Ramos (cell line): ENCODE results near the gene GCNT1.
"Not testable (repeated sequence)": the region's sequence is repeated elsewhere in the genome, so short reads cannot be mapped to it uniquely, and the experiment has no call there.

Source experiments
- in situ Hi-C: fragments of 300-500 bp; cut with MboI; formaldehyde crosslinking; loops from one replicate; pipeline ENCODE4 v1.14.3; 2022; ENCODE audit warnings: low sequenced_read_pairs; ENCODE audit not compliant: unreplicated experiment

The GCNT1 gene

DNA sequence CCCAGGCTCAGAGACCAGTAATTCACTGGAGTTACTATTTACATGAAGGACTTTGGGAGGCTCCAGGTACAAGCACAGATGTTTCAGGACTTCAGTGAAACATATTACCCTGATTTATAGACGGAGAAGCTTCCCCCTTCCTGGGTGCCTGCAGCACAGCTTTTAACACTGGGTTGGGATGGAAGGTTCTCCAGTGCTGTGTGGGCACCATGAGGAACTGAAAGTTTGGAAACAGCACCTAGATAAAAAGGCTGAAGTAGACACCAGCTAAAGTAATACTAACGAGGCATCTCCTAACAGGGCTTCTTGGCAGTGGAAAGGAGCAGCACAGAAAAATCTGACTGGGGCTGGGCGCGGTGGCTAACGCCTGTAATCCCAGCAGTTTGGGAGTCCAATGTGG lies 70.7 kb downstream of the GCNT1 start:
- in situ Hi-C loops: no loop called here

DNA sequence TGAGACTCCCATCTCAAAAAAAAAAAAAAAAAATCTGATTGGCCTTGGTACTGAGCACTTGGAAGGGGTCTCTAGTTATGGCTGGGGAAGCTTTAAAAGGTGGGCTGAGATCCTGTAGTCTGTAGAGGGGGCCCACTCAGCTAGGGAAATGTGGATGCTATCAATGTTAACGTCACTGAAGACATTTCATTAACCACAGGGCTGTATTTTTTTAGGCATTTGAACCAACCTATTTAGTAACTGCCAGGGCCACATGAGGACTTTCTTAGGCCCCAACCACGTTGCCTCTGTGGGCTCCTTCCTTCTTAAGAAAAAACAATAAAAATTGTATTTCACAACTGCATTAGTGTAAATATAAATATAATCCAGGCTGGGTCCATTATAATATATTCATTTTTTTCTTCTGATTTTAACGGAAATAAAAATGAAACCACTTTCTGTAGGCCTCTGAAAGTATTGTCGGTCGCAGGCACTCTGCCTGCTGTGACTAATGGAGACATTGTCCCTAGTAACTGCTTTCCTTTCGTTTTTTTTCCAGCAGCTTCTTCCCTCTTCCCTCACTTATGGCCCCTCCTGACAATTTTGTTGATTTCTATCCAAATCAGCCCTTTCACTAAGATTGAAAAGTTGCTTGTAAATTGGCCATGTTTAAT lies 71.6 kb downstream of the GCNT1 start:
- in situ Hi-C loops: no loop called here

DNA sequence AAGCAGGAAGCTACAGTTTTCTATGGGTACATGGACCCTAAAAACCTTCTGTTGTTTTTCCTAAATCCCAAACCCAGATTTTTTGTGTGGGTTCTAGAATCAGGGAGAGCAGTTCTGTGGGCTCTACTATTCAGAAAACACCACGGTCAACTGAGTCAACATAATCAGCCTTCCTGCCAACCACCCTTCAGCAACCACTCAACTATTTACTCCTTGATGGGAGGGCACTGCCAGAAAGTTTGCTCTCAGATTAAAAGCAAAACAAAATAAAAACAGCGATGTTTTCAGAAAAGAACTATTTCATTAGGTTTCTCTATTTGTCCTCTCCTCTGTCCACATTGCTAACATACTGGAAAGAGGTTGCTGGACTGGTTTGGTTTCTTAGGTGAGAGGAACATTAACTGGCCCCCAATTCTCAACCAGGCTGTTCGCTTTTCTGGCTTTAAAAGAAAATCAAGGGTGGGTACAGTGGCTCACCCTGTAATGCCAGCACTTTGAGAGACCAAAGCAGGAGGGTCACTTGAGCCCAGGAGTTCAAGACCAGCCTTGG lies 72.3 kb downstream of the GCNT1 start:
- in situ Hi-C loops: no loop called here

DNA sequence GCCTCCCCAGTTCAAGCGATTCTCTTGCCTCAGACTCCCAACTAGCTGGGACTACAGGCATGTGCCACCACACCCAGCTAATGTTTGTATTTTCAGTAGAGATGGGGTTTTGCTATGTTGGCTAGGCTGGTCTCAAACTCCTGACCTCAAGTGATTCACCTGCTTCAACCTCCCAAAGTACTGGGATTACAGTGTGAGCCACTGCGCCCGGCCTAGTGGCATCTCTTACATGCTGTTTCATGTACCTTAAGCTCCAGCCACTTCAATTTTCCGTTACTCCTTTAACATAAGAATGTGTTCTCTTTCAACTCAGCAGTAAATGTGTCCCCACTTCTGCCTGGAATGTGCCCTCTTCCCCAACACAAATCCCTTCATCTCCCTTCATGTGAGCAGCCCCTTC lies 73.9 kb downstream of the GCNT1 start:
- in situ Hi-C loops: not testable (repeated sequence)

GRCh38 chr9:76534026-76534425 lies 75.0 kb downstream of the GCNT1 start:
- in situ Hi-C loops: no loop called here

DNA sequence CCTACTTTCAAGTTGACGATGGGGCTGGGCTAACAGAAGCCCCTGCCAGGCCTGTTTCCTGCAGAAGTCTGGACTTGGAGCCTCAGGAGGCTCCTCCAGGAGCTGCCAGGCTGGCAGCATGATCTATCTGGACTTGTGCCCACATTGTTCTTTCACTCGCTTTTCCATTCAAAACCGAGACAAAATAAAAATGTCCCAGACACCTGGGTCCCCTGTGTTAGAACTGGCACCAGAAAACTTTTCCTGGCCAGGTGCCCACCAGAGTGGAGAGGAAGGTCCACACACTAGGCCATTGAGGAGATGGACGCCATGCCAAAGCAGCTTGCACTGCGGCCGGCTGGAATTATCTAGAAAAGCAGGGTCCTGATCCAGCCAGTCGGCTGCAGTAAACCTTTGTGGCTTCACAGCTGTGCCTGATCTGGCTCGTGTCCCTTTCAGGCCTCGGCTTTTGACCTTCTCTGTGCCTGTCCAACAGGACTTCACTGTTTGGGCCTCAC lies 78.2 kb downstream of the GCNT1 start:
- in situ Hi-C loops: no loop called here

DNA sequence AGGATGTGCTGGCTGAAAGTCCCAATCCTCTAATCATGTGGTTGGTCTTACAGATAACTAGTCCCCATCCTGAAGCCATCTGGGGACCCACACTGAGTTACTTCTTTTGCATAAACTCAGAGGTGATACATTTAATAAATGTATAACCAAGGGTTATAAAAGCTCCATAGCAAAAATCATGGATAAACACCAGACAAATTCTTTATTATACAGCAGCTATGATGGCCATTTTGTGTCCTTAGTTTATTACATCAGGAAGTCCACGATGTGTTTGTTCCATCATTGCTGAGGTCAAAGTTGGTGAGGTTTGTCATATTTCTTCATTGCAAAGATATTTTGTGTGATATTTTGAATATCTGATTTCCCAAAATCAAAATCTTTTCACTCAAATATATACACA lies 80.2 kb downstream of the GCNT1 start:
- in situ Hi-C loops: no loop called here

DNA sequence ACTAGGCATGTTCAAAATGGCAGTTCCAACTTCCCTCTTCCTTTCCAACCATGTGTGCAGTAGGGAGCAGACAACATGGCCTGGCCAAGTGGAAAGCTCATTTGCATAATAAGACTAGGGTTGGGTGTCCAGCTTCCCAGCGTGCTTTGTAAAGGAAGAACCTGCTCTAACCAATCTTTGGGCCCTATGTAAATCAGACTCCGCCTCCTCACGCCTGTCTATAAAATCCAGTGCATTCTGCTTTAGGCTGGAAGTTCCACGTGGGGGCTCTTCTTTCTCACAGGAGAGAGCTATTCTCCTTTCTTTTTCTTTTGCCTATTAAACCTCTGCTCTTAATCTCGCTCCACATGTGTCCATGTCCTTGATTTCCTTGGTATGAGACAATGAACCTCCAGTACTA lies 83.4 kb downstream of the GCNT1 start:
- in situ Hi-C loops: no loop called here

GRCh38 chr9:76545191-76545590 lies 86.2 kb downstream of the GCNT1 start:
- in situ Hi-C loops: no loop called here

- in situ Hi-C loops: no loop called here
Observed at GRCh38 chr9:76552181-76552580, 93.2 kb downstream of the GCNT1 start.

DNA sequence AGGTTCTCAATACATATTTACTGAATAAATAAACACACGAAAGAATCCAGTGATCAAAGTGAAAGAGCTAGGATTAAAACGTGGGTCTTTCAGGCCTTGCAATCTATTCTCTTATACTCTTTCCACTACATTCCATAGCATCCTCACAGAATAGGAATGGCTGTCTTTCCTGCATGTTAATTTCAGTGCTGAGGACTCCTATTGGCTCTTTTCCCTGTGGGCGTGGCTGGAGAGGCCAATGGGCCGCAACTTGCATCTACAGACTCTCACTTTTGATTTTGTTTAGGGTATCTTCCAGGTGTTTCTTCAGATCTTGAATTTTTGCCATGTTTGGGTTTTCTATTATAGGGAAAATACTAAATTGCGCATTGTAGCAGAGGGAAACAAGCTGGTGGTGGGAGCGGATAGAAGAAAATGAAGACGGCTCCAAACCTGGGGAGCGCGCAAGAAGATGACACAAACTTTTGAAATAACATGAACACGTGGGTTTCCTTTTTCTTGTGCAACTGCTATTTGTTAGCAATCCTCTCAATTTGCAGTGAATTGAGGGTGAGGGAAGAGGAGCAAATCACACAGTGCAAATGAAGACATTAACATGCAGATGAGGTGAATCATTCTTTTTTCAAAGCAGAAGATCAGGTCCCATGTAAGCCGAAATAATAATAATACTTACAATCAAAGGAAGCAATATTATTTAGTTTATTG lies 93.9 kb downstream of the GCNT1 start:
- in situ Hi-C loops: no loop called here

GRCh38 chr9:76553680-76554079 lies 94.7 kb downstream of the GCNT1 start:
- in situ Hi-C loops: no loop called here
